GF-D8 (cell line): Measurements from ENCODE around the gene WSCD2.
"Not testable (repeated sequence)": the region's sequence is repeated elsewhere in the genome, so short reads cannot be mapped to it uniquely, and the experiment has no call there.

ENCODE experiments used
- DNase-seq: peaks from one replicate; lab custom pipeline; 2025; lab: John Stamatoyannopoulos, UW

Gene WSCD2

DNA sequence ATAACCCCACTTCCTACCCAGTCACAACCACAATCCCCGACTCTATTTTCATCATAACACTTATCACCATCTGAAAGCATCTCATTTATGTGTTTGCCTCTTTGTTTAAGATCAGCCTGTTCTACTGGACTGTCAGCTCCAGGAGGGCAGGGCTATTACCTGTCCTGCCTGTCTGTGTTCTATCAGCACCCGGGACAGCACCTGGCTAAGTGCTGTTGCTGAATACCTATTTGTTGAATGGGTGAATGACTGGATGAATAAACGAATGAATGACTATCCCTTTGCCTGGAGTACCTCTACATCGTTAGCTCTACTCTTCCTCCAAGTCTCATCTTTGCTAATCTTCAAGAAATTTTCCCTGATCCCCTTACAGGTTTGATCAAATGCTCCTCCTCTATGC is 69.0 kb downstream of the WSCD2 start:
- DNase-seq = no peak

DNA sequence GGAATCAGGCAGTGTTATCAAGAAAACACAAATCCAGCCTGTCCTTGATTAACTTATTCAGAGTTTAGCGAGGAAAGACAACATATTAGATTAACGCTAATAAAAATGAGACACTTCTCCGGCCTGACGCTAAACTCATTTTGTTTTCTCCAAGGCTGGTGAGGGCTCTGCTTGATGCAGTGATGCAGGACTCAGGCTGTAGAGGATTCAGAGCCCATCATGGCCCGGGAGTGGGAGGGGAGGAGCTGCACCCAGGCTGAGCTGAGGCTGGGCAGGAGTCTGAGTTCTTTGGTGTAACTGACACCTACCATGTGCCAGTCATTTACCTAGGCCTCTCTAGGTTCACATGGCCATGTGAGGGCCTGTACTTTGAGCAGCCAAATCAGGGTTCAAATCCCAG is 70.0 kb downstream of the WSCD2 start:
- DNase-seq = no peak

DNA sequence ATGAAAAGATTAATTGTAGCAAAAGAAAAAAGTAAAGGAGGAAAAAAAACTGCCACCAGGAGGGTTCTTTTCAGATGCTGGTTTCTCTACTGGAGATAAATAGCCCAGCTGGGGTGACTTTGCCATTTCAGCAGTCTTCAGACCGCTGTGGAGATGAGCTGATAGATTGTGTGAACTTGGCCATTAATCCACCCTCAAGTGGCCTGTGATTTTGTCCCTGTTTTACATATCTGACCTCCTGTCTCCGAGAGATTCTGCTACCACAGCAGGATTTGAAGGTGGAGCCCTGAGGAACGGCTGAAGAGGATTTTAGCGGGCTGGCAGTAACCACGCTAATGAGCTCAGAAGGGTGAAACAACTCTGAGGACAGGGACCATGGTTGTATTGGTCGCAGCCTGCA is 72.7 kb downstream of the WSCD2 start:
- no peak for DNase-seq

DNA sequence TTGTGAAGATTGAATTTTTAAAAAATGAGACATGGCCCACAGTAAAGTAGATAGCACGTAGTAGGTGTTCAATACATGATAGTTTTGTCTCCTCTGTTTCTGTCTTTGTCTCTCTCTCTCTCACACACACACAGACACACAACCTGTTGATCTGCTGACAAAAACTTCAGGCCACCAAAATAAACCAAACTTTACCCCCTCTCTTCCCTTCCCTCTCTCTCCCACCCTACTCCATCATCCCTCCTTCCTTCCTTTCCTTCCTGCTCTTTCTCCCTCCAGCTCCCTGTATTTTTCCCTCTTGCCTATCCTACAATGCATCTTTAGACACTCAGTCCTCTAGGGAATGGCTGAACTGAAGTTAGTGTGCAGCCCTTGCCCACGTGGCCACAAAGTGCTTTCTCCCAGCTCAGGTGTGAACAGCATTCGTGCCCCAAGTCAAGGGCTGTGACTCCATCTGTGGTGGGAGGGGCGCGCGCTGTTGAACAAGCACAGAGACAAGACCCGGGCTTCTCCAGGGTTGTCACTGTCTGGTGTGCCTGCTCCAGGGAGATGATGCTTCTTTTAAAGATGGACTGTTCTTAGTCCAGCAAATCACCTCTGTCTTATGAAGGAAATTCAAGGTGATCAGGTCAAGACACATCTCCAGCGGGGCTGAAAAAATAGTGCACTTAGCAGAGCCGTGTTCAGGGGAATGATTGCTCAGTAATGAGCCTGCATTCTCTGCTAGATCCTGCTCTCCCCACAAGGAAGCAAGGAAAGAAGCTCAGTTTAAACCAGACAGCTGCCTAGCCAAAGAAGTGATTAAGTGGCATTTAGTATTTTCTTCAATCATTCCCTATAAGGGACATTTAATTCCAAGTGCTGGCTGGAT is 75.3 kb downstream of the WSCD2 start:
- DNase-seq = no peak

DNA sequence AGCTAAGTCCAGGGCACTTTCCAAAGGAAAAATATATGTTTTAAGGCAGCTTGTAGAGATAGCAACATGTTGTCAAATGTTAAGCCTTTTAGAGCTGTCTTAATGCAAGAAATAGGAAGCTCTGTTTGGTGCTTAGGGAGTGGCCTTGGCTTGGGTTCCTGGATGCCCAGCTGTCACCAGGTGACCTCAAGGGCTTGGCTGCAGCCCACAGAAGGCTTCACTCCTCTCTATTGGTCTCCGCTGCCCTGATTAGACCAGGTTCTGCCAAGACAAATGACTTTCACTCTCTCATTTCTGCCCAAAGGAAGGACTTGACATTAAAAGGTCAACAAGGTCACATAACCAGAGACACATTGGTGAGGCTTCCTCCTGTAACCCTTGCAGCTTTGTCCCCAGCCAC is 76.8 kb downstream of the WSCD2 start:
- DNase-seq = no peak

DNA sequence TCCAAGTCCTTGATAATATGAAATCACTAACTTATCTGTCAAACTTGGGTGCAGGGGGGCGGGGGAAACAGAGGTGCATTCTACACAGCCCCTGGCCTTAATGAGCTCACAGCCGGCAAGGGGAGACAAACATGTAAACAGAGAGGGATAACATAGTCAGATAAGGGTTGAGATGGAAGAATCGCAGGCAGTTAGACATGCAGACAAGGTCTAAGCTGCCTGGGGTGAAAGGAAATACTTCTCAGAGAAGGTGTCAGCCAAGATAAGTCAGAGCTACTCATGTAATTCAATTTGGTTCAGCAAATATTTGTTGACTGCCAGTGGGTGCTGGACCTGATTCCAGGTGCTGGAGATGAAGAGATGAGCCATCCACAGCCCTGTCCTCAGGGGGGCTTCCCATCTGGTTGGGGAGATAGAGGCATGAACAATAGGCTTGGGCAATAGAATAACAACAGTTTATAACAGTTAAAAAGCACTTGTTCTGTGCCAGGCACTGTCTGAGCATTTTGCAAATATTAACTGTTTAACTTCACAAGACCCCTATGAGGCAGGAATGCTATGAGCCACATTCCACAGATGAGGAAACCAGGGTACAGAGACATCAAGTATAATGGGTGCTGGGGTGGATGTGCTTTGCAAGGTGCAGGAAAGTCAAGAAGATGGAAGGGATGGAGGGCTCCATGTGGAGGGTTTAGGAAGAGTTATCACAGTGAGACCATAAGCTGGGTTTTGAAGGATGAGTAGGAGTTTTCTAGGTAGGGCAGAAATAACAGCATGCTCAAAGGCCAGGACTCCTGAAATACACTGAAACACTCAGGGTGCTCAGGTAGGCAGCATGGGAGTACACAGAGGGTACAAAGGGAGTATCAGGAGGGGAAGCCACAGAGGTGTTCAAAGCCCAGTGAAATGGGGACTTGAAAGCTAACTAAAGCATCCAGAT is 79.0 kb downstream of the WSCD2 start:
- DNase-seq = no peak

- no peak for DNase-seq
Measured at GRCh38 chr12:108210001-108210400, 80.9 kb downstream of the WSCD2 start.

GRCh38 chr12:108211157-108211556 is 82.1 kb downstream of the WSCD2 start:
- no peak for DNase-seq

- DNase-seq = no peak
Measured at GRCh38 chr12:108213871-108214445, 84.9 kb downstream of the WSCD2 start.

DNA sequence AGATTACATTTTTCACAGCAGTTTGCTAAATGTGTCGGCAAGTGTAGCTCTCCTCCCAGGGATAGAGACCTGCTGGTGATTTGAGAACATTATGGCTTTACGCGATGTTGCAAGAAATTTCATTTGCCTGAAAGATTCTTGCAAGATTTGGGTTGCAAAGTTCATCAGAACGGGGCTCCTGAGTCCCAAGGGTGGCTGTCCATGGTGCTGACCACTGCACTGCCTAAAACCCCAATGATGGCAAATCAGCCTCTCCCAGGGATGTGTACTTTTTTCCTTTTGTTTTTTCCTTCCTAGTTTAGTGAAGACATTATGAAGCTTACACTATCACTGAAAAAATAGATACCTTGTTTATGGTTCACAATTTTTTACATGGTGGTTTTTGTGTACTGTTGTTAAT is 85.4 kb downstream of the WSCD2 start:
- DNase-seq = no peak

GRCh38 chr12:108215458-108215857 is 86.4 kb downstream of the WSCD2 start:
- no peak for DNase-seq

GRCh38 chr12:108218921-108219320 is 89.8 kb downstream of the WSCD2 start:
- DNase-seq = no peak

DNA sequence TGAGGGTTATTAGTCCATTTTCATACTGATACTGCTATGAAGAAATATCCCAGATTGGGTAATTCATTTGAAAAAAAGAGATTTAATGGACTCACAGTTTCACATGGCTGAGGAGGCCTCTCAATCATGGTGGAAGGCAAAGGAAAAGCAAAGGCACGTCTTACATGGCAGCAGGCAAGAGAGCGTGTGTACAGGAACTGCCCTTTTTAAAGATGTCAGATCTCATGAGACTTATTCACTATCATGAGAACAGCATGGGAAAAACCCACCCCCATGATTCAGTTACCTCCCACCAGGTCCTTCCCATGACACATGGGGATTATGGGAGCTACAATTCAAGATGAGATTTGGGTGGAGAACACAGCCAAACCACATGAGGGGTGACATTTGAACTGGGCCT is 96.0 kb downstream of the WSCD2 start:
- not testable (repeated sequence) for DNase-seq

GRCh38 chr12:108226866-108227265 is 97.8 kb downstream of the WSCD2 start:
- no peak for DNase-seq

DNA sequence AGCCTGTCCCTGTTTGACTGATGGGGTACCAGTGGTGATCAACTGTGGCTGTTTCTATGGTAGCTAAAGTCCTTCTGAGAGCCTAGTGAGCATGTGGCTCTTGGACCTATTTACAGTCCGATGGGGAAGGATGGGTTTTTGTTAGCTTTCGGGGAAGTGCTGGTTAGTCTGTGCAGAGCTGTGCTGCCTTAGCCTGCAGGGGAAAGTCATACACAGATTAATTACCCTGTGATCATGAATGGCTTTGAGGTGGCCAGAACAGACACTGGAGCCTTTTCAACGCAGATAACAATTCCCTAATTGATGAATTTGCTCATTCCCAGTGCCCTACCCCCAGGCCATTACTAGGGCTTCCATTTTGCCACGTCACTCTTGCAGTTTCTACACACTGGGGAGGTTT is 99.7 kb downstream of the WSCD2 start:
- DNase-seq = no peak

- no peak for DNase-seq
Measured at GRCh38 chr12:108231109-108231905, 102.2 kb downstream of the WSCD2 start.

GRCh38 chr12:108231909-108232434 is 102.9 kb downstream of the WSCD2 start:
- DNase-seq = no peak

GRCh38 chr12:108232565-108232964 is 103.5 kb downstream of the WSCD2 start:
- no peak for DNase-seq

DNA sequence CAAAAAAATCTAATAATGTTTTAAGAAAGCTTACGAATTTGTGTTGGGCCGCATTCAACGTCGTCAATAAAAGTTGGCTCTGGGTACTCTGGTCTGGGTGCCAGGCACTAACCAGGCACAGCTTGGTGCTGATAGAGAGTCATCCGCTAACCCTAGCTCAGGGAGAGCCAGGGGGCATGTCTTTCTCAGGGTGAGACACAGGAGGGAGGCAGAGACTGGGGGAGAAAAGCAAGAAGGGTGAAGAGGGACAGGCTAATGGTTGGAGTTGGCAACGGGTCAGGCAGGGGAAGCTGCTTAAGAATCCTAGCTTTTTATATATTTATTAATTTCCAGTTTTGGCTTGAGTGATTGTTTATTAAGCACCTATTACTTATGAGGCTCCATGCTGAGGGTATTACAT is 105.1 kb downstream of the WSCD2 start:
- DNase-seq = no peak

DNA sequence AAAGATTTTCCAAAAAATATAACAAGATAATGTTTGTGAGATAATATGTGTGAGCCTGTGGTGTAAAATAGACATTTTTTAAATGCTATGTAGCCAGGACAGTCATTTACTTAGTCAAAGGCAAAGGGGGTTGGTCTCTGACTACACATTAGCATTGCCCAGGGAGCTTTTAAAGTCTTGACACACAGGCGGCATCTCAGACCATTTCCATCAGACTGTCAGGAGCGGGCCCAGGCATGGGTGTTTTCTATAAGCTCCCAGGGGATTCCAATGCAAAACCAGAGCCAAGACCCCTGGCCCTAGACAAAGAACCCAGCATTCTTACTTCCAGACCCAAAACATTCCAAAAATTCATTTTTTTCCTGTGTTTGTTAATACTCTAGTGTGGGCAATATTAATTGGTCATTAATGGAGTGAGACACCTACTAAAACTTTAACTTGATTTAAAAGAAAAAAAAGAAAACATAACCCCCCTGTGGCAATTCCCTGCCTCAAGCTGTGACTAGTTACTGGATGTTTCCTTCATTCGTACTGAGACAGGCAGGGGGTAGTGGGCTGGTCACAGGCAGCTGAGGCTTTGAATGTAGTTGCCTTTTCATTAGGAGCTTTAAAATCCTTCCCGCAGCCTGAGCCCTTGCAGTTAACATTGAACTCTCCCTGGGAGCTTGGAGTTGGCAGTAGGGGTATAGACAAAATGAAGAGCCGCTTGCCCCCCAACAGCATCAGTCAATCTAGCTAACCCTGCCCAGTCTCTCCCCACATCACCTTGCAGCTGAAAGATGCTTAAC is 106.3 kb downstream of the WSCD2 start:
- no peak for DNase-seq

GRCh38 chr12:108235985-108236263 is 106.8 kb downstream of the WSCD2 start:
- DNase-seq = no peak
